NCI-H226 (cell line): Measurements from ENCODE around the gene PHACTR1.

Experiments used
- DNase-seq: peaks from one replicate; pipeline ENCODE4 v3.0.0-alpha.2; 2015

The PHACTR1 gene

GRCh38 chr6:13334953-13335352 lies 618.4 kb downstream of the PHACTR1 start:
- peak; percentile 69 for DNase-seq

GRCh38 chr6:13336553-13336952 lies 620.0 kb downstream of the PHACTR1 start:
- peak; percentile 48 for DNase-seq

- DNase-seq, result no peak
Measured at GRCh38 chr6:13338038-13338437, 621.5 kb downstream of the PHACTR1 start.
